SK-N-MC (cell line): ENCODE measurements around the gene OCA2.

Experiments used
- EZH2 ChIP-seq: fragments of 200-600 bp; sonication (generic); IDR thresholded peaks from one replicate; pipeline ENCODE4 v1.6.1; 2017; ENCODE audit warnings: antibody characterized with exemption
- POLR2AphosphoS5 ChIP-seq: IDR thresholded peaks from 2 replicates; pipeline ENCODE4 v1.6.1; 2012; ENCODE audit warnings: mild to moderate bottlenecking, low read depth, low read length, borderline replicate concordance

- TF ChIP-seq POLR2AphosphoS5 (no peak), EZH2 (no peak)
These were observed 384.4 kb downstream of the OCA2 start for GRCh38 chr15:27714675-27715074.
